GM21367 (cell line): ENCODE measurements around the gene LMNB1.
"Not testable (repeated sequence)": the region's sequence is repeated elsewhere in the genome, so short reads cannot be mapped to it uniquely, and the experiment has no call there.

Experiments
- ATAC-seq: cut with Tn5 transposase; IDR thresholded peaks from one replicate; pipeline ENCODE4 v1.9.1; 2021; ENCODE audit not compliant: unreplicated experiment

LMNB1 gene

DNA sequence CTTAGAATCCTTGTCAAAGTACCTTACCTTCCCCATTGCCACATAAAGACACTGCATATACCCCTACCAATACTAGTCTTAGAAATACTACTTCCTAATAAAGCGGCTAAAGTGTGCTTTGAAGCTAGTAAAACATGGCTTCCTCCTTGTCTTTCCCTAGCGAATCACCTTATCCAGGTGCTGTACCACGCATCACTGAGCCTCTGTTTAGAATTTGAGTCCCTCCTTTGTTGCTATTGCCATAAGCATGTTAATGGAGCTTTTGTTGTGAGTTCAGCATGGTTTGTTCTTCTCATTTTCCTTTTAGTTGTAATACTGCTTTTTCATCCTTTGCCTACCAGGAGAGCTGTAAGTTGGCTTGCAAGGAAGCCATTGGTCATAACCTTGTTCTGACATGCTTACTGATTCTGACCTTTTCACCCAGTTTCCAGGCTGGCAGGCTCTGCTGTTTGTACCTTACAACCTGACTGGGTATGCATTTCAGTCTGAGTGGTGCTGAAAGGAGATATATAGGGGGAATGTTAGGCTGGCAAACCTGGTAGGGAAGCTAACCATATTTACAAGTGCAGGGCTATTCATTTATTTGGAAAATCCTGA, 49.8 kb downstream of the LMNB1 start:
- ATAC-seq = no peak

DNA sequence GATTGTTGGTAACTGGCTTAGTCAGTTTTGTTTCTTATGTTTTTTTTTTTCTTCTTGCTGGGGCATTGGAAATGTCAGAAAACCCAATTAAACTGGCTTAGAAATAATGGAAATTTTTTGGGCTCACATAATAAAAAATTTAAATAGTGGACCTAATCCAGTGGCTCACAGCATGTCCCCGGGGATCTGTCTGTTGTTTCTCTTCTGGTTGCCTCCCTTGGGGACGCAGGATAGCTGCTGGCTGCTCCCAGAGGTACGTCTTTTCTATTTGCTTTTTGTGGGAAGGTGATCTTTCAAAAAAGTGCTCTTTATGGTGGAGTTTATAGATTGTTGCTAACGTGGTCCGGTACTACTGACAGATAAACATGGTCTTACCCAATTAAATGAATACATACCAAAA, 52.2 kb downstream of the LMNB1 start:
- no peak for ATAC-seq

DNA sequence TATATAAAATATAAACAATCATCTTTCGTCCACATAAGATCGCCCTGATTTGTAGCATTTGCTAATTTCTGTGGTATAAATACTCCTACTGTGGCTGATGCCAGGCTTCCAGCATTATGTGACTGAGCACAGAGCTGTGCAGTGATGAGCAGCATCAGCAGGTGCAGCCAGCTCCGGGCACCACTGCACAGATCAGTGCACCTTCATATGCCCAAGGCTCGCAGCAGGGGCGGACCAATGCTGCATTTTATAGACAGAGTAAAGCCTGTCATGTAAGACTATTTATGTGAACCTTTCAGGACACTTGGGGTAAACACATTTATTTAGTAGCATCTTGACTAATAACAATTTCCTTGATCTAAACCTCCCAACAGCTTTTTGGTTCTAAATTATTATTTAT, 53.1 kb downstream of the LMNB1 start:
- ATAC-seq = no peak

GRCh38 chr5:126831156-126831555, 54.2 kb downstream of the LMNB1 start:
- no peak for ATAC-seq

DNA sequence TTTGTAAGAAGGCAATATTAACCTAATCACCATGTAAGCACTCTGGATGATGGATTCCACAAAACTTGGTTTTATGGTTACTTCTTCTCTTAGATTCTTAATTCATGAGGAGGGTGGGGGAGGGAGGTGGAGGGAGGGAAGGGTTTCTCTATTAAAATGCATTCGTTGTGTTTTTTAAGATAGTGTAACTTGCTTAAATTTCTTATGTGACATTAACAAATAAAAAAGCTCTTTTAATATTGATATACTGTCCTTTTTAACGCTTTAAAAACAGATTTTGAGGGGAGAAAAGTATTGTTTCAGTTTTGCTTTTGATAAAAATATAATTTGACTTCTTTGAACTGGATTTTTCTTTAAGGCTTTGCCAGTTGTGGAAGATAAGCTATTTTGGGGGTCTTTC, 59.8 kb downstream of the LMNB1 start:
- ATAC-seq = no peak

DNA sequence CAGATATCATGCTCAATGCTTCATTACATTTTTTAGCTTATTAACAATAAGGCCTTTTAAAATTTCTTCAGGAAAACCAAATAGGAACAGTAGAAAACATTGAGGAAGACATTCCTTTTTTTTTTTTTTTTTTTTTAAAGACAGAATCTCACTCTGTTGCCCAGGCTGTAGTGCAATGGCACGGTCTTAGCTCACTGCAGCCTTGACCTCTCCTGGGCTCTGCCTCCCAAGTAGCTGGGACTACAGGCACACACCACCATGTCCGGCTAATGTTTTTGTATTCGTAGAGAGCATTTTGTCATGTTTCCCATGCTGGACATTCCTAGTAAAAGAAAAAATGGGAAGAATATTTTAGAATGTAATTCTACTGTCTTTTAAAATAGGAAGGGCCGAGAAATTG, 60.3 kb downstream of the LMNB1 start:
- no peak for ATAC-seq

GRCh38 chr5:126837906-126838539, 61.1 kb downstream of the LMNB1 start:
- no peak for ATAC-seq

- ATAC-seq = not testable (repeated sequence)
Observed at GRCh38 chr5:126839407-126839806, 62.5 kb downstream of the LMNB1 start.

GRCh38 chr5:126843375-126843774, 66.4 kb downstream of the LMNB1 start:
- not testable (repeated sequence) for ATAC-seq

- peak; percentile 86 for ATAC-seq
Observed at GRCh38 chr5:126845470-126846070, 68.6 kb downstream of the LMNB1 start.

- ATAC-seq = no peak
Observed at GRCh38 chr5:126846344-126846743, 69.4 kb downstream of the LMNB1 start.

DNA sequence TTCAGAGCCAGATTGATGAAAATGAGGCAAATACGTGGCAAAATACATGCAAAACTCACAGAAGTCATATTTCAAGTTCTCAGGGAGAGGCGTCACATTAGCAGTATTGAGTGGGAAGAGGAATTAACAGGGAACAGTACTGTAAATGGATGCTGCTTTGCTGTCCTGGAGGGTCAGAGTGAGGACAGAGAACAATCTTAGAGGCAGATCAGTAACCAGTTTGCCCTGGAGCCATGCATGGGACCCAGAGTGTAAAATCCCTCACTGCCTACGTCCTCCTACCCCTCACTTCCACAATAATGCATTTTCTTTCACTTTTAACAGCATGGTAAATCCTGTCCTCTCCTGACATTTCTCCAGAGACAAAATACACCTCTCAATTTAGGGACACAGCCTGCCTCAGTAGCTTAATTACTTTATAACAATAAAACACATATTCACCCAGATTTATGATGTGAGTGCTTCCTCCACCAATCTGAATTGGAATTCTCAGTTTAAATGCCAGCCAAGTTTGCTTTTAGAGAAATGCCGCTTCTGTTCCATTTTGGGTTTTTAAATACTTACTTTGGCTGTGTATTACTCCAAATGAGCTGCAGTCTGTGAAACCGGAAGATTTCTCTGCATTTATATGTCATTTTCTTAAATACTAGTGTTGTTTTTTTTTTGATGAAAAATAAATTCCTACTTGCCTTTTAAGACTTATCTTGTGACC, 70.0 kb downstream of the LMNB1 start:
- no peak for ATAC-seq

GRCh38 chr5:126847456-126847820, 70.5 kb downstream of the LMNB1 start:
- ATAC-seq = no peak

- ATAC-seq = no peak
Observed at GRCh38 chr5:126847826-126848251, 70.9 kb downstream of the LMNB1 start.

DNA sequence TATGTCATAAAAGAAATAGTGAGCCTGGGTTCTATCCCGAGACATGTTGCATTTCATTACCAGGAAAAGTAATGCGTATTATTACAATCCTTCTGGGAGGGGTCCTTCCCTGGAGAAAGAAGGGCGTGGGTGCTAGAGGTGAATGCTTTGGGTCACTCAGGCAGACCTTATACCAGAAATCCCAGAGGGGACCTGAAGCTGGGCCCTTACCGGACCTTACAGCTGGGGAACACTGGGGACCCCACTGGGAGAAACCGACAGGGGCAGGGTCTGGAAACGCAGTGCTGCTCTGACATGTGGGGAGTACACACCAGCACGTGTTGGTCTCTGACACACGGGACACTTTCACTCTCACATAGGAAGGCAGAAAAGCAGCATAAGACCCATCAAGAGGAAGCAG, 71.3 kb downstream of the LMNB1 start:
- ATAC-seq = no peak

DNA sequence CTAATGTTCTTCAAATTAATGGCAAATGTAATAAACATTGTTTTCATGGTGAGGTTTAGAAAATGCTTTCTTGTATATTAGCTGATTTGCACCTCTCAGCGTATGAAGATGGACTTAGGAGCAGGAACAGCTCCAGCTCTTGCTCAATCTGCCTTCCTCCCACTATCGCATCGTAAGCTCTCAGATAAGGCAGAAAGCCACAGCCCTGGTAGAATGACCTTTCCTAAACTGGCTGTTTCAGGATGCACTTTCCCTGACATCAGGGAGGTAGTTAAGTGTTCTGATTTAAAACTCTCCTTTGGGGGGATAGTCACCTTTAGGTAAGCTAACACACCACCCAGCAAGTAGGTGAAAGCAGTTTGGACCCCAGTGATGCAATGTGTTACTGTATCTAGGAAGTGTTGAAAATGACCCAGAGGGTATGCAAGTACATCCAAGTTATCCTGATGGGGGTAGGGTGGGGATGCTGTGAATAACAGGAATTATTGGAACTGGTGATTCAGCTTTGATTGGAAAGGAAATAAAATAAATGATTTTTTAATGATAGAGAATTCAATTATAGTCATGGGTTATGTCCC, 72.3 kb downstream of the LMNB1 start:
- no peak for ATAC-seq

- no peak for ATAC-seq
Observed at GRCh38 chr5:126851501-126852011, 74.6 kb downstream of the LMNB1 start.

GRCh38 chr5:126852091-126852571, 75.2 kb downstream of the LMNB1 start:
- peak; percentile 87 for ATAC-seq

DNA sequence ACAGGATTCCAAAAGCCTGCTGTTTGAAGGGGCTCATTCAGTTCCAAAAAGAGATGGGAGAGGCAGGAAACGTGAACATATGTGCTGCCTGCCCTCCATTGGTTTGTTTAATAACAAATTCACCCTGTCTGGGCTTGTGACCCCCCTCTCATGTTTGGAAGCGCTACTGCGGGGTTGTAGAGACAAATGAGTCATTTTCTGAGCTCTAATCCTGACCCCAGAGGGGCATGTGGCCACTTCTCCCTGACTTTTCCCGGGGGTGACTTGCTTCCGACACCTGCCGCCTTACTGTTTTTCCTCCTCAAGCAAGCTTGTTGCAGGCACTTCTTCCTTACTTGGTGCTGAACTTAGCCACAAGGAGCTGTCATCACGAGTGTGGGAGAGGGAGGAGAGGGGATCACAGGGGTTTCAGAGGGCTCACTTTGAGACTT, 75.9 kb downstream of the LMNB1 start:
- no peak for ATAC-seq

GRCh38 chr5:126853541-126854307, 76.8 kb downstream of the LMNB1 start:
- not testable (repeated sequence) for ATAC-seq
